Measurements from ENCODE around the gene NQO2. TPM values are rescaled to one million over a fixed set of nuclear protein-coding genes. Genes with fewer than 3 reads are reported as not detected.

NQO2 gene
- total and polyA plus RNA-seq, 2 of the 13 experiments (the other 11 are each of a cell fraction or from before 2014, with no cell fraction given), result 32.2 to 56.5 TPM

GRCh38 chr6:3001773-3002293 lies 2.1 kb downstream of the NQO2 start (continued):
- TF ChIP-seq KIAA2018 (CRISPR knock-in tag; IDR thresholded peaks at IDR 0.05; ENCODE audit: borderline replicate concordance) (no peak), ZNF607 (CRISPR knock-in tag; IDR thresholded peaks at IDR 0.05; ENCODE audit: borderline replicate concordance) (no peak), KMT2B (CRISPR knock-in tag; IDR thresholded peaks at IDR 0.05) (0 out of 2 replicates have a peak, but pooled peaks have one; percentile 19), RERE (CRISPR knock-in tag; IDR thresholded peaks at IDR 0.05; ENCODE audit: low read depth) (no peak), PLRG1 (conservative IDR thresholded peaks at IDR 0.05) (no peak), GMEB1 (CRISPR knock-in tag; IDR thresholded peaks at IDR 0.05; ENCODE audit: borderline replicate concordance) (no peak), RAD21 (CRISPR knock-in tag; IDR thresholded peaks at IDR 0.05) (0 out of 2 replicates have a peak, but pooled peaks have one; percentile 19), GABPB1 (CRISPR knock-in tag; IDR thresholded peaks at IDR 0.05) (no peak; the same call in 1 of the 2 replicates), THAP7 (CRISPR knock-in tag; IDR thresholded peaks at IDR 0.05) (no peak)
